Measurements from ENCODE around the gene GRIA4.

DNA sequence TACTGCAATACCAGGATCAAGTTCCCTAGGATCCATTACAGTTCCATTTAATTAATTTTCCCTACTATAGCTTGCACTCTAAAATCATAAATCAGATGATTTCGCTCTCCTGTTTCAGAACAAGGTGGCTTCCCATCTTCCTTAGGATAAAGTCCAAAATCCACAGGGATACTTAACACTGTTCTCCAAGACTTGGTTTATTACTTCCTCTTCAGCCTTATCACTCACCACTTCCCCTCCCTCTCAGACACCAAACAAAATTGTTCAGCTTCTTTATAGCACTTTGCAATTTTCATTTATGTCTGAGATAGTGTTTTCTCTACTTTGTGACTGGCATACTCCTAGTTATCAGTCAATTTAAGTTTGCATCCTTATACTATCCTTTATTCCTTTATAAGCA lies 124.6 kb downstream of the GRIA4 start:
- no peak for TF ChIP-seq ESRRA (CRISPR knock-in tag; IDR thresholded peaks at IDR 0.05; ENCODE audit: low read depth)
- TF ChIP-seq, protein P1, sequence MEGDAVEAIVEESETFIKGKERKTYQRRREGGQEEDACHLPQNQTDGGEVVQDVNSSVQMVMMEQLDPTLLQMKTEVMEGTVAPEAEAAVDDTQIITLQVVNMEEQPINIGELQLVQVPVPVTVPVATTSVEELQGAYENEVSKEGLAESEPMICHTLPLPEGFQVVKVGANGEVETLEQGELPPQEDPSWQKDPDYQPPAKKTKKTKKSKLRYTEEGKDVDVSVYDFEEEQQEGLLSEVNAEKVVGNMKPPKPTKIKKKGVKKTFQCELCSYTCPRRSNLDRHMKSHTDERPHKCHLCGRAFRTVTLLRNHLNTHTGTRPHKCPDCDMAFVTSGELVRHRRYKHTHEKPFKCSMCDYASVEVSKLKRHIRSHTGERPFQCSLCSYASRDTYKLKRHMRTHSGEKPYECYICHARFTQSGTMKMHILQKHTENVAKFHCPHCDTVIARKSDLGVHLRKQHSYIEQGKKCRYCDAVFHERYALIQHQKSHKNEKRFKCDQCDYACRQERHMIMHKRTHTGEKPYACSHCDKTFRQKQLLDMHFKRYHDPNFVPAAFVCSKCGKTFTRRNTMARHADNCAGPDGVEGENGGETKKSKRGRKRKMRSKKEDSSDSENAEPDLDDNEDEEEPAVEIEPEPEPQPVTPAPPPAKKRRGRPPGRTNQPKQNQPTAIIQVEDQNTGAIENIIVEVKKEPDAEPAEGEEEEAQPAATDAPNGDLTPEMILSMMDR (CRISPR knock-in tag; IDR thresholded peaks at IDR 0.05): no peak
- no peak for TF ChIP-seq FOXM1 (CRISPR knock-in tag; IDR thresholded peaks at IDR 0.05)
- no peak for TF ChIP-seq CENPT (CRISPR knock-in tag; IDR thresholded peaks at IDR 0.05; ENCODE audit: low read depth)
- no peak for TF ChIP-seq NFE2L2 (IDR thresholded peaks at IDR 0.05; ENCODE audit: low read length)
- TF ChIP-seq, protein P2, sequence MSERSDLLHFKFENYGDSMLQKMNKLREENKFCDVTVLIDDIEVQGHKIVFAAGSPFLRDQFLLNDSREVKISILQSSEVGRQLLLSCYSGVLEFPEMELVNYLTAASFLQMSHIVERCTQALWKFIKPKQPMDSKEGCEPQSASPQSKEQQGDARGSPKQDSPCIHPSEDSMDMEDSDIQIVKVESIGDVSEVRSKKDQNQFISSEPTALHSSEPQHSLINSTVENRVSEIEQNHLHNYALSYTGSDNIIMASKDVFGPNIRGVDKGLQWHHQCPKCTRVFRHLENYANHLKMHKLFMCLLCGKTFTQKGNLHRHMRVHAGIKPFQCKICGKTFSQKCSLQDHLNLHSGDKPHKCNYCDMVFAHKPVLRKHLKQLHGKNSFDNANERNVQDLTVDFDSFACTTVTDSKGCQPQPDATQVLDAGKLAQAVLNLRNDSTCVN (CRISPR knock-in tag; IDR thresholded peaks at IDR 0.05; ENCODE audit: borderline replicate concordance): no peak
- TF ChIP-seq TEAD2 (CRISPR knock-in tag; IDR thresholded peaks at IDR 0.05): no peak
- TF ChIP-seq KAT2B (IDR thresholded peaks at IDR 0.05; ENCODE audit: borderline replicate concordance, low read depth, low read length): no peak
- TF ChIP-seq GABPA (IDR thresholded peaks at IDR 0.05; ENCODE audit: low read depth, low read length): no peak
- no peak for TF ChIP-seq GABPA (CRISPR knock-in tag; IDR thresholded peaks at IDR 0.05; ENCODE audit: low read depth)
- TF ChIP-seq, protein P3, sequence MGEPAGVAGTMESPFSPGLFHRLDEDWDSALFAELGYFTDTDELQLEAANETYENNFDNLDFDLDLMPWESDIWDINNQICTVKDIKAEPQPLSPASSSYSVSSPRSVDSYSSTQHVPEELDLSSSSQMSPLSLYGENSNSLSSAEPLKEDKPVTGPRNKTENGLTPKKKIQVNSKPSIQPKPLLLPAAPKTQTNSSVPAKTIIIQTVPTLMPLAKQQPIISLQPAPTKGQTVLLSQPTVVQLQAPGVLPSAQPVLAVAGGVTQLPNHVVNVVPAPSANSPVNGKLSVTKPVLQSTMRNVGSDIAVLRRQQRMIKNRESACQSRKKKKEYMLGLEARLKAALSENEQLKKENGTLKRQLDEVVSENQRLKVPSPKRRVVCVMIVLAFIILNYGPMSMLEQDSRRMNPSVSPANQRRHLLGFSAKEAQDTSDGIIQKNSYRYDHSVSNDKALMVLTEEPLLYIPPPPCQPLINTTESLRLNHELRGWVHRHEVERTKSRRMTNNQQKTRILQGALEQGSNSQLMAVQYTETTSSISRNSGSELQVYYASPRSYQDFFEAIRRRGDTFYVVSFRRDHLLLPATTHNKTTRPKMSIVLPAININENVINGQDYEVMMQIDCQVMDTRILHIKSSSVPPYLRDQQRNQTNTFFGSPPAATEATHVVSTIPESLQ (CRISPR knock-in tag; conservative IDR thresholded peaks at IDR 0.05): no peak
- TF ChIP-seq CBX1 (IDR thresholded peaks at IDR 0.05; ENCODE audit: low read depth): no peak
